Tibial nerve (tissue), 4 donors: Measurements from ENCODE around the gene ADGRG3. TPM values are rescaled to one million over a fixed set of nuclear protein-coding genes. Genes with fewer than 3 reads are reported as not detected.

Experiments used
- DNase-seq, 2 donors: peaks; one replicate each; pipeline ENCODE4 v3.0.0-alpha.2; 2019; ENCODE audit warnings: low spot score in 2 of 2
- H3K27ac ChIP-seq, 4 donors: fragments of 200-600 bp; sonication (generic) in 3 of 4; one replicate each; pipeline ENCODE4 v1.5.1; 2017 to 2019; ENCODE audit warnings: mild to moderate bottlenecking in 1 of 4
- H3K27me3 ChIP-seq, 2 donors: fragments of 200-600 bp; sonication (generic) in 1 of 2; one replicate each; pipeline versions ENCODE4 v1.5.1 to v1.6.0; 2017 to 2019
- H3K36me3 ChIP-seq, 3 donors: fragments of 200-600 bp; sonication (generic); one replicate each; pipeline ENCODE4 v1.5.1; 2018 to 2019
- H3K4me1 ChIP-seq, 4 donors: fragments of 200-600 bp; sonication (generic) in 3 of 4; one replicate each; pipeline ENCODE4 v1.5.1; 2017 to 2019
- H3K4me3 ChIP-seq, 4 donors: fragments of 200-600 bp; sonication (generic) in 3 of 4; one replicate each; pipeline ENCODE4 v1.5.1; 2017 to 2019; ENCODE audit warnings: mild to moderate bottlenecking in 1 of 4, moderate library complexity in 1 of 4
- H3K9me3 ChIP-seq, 4 donors: fragments of 200-600 bp; sonication (generic) in 3 of 4; one replicate each; pipeline ENCODE4 v1.5.1; 2017 to 2019
- EP300 ChIP-seq, 2 donors: sonication (generic); formaldehyde crosslinking; IDR thresholded peaks; one replicate each; pipeline ENCODE4 v1.6.1; 2017; ENCODE audit warnings: antibody characterized with exemption in 2 of 2, mild to moderate bottlenecking in 1 of 2
- POLR2A ChIP-seq, 2 donors: fragments of 450-650 bp; IDR thresholded peaks; one replicate each; pipeline ENCODE4 v1.6.1; 2017; ENCODE audit warnings: antibody characterized with exemption in 2 of 2, mild to moderate bottlenecking in 2 of 2, moderate library complexity in 2 of 2
- WGBS, 2 donors: methylation state at CpG; one replicate each; pipeline ENCODE4 v1.1.5; 2018; 5-methylcytosine and 5-hydroxymethylcytosine counted together
- total RNA-seq, 4 donors: library from RNA; depleted of rRNA; stranded (reverse); fragments of >200 nt; gene quantifications; one replicate each; pipeline ENCODE4 v1.1.0, GENCODE V29; 2016
- TF ChIP-seq, protein P1 (sequence below), 5 experiments: fragments of 200-600 bp in 3 of 5; fragments of 450-650 bp in 2 of 5; sonication (generic) in 3 of 5; IDR thresholded peaks; one replicate each; pipeline ENCODE4 v1.5.1; 2016 to 2019; ENCODE audit warnings: antibody characterized with exemption in 5 of 5, mild to moderate bottlenecking in 3 of 5, moderate library complexity in 2 of 5

ADGRG3 gene
- total RNA-seq, 4 donors from 2014 or later = 0.21 to 1.8 (median 0.90) TPM; not detected in 1

DNA sequence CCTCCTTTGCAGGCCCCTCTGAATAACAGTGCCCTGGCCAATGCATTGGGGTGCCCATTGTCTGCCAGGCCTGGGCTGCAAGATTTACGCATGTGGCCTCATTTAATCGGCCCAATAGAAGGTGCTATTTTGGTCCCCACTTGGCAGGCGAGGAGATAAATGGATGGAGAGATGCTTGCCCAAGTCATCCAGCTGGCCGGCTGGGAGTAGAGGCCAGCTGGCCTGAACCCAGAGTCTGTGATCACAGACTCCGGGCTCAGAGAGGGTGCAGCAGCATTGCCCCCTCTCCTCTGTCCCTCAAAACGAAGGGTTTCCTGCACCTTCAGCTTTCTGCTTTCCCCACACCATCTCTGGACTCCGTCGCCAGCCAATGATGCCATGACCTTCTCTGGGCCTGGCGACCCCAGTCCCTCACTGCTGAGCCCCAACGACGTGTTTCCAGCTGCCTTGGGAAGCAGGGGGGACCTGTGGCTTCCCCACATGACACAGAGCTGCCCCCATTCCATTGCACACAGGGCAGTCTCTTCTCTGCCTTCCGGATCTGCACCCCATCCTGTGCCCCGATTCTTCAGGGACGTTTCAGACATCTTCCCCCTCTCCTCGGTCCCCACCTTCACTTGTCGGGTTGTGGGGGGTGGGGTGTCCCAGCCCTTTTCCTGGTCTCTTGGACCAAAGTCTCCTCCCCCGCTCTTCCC, 43.2 kb upstream of the ADGRG3 start:
- no peak for DNase-seq

DNA sequence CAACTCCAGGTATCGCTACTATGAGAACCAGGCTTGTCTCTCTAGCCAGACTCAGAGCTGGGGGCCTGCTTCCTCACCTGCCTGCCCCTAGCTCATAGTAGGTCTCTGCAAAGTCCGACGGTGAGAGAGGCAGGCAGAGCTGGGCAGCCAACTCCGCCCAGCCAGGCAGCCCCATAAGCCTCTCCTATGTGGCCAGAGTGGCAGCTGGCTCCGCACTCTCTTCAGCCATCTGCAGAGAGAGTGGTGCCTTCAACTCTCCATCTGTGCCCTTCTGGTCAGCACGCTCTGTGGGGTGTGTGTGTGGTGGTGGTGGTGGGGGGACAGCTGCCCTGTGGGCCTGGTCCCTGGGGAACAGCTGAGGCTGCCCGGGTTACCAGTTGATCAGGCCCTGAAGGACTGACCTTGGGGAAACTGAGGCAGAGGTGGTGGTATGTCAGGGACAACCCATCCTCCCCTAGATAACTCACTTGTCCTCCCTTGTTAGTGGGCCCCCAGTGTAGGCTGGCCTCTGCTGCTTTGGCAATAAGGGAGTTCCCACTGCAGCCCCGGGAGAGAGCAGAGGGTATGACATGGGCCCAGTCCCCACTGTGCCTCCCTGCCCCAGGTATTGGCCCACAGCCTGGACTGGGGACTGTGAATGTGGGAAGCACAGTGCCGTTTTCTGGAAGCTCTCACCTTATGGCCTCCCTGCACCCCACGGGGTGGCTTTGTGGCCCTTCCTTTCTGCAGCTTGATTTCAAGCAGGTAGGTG, 41.5 kb upstream of the ADGRG3 start:
- Histone ChIP-seq H3K9me3 (no peaks in the 10 kb centered on the region), H3K27me3 (peaks cover 0 to 12% of the 10 kb centered on the region in 2 donors), H3K4me3 (no peak overlapping the region), H3K4me1 (peaks cover 0 to 71% (median 25%) of the 10 kb centered on the region in 4 donors), H3K36me3 (no peaks in the 10 kb centered on the region), H3K27ac (peak overlapping the region in 2 of 4 donors; percentile 86 to 95)
- no peak for TF ChIP-seq EP300 (IDR thresholded peaks at IDR 0.05)
- TF ChIP-seq POLR2A (IDR thresholded peaks at IDR 0.05) = no peak
- TF ChIP-seq, protein P1, sequence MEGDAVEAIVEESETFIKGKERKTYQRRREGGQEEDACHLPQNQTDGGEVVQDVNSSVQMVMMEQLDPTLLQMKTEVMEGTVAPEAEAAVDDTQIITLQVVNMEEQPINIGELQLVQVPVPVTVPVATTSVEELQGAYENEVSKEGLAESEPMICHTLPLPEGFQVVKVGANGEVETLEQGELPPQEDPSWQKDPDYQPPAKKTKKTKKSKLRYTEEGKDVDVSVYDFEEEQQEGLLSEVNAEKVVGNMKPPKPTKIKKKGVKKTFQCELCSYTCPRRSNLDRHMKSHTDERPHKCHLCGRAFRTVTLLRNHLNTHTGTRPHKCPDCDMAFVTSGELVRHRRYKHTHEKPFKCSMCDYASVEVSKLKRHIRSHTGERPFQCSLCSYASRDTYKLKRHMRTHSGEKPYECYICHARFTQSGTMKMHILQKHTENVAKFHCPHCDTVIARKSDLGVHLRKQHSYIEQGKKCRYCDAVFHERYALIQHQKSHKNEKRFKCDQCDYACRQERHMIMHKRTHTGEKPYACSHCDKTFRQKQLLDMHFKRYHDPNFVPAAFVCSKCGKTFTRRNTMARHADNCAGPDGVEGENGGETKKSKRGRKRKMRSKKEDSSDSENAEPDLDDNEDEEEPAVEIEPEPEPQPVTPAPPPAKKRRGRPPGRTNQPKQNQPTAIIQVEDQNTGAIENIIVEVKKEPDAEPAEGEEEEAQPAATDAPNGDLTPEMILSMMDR (IDR thresholded peaks at IDR 0.05) = no peak
- DNase-seq = no peak
- 75% methylated on average over 6 to 10 of the region's 10 CpGs for WGBS, 2 donors

More for the DNA sequence above, 43.2 kb upstream of the ADGRG3 start:
- Histone ChIP-seq H3K27ac (peak overlapping the region; percentile 29 to 95 (median 74)), H3K9me3 (no peaks in the 10 kb centered on the region), H3K4me3 (no peak overlapping the region), H3K27me3 (peaks cover 0 to 12% of the 10 kb centered on the region in 2 donors), H3K36me3 (no peaks in the 10 kb centered on the region), H3K4me1 (peaks cover 0 to 70% (median 21%) of the 10 kb centered on the region in 4 donors)
- 61 to 67% methylated on average over 17 of the region's 17 CpGs for WGBS, 2 donors
- no peak for TF ChIP-seq EP300 (IDR thresholded peaks at IDR 0.05)
- TF ChIP-seq, protein P1 (IDR thresholded peaks at IDR 0.05) = no peak
- TF ChIP-seq POLR2A (IDR thresholded peaks at IDR 0.05) = no peak

DNA sequence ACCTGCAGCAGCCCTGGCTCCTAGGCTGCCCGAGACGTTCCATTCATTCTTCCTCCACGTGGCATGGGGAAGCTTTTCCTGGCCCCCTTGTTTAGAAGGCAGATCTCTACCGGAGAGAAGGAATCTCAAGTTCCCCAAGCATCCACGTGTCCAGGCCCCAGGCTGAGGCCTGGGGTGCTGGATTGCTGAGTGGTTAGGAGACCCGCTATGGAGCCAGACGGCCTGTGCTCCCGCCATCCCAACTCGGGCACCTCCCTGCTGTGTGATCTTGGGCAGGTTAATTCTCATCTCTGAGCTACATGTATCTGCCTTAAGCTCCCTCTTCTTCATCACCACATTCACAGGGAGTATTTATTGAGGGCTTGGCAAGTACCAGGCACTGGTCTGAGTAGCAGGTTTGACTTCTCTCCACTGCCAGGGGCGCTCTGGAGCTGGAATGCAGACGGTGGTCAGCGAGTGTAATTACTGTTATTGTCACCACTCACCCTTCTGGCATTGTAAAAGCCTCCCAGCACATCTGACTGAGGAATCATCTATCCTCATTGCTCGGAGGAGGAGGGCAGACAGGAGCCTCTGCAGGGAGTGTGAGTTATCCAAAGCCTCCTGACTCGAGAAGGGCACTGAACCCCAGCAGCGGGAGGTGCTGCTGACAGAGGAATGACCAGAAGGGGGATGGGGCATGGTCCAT, 40.8 kb upstream of the ADGRG3 start:
- WGBS, 2 donors = 49% methylated on average over 14 to 15 of the region's 15 CpGs
- TF ChIP-seq EP300 (IDR thresholded peaks at IDR 0.05) = no peak
- TF ChIP-seq, protein P1 (IDR thresholded peaks at IDR 0.05) = no peak
- Histone ChIP-seq H3K27me3 (peaks cover 0 to 12% of the 10 kb centered on the region in 2 donors), H3K9me3 (no peaks in the 10 kb centered on the region), H3K4me1 (peaks cover 0 to 71% (median 26%) of the 10 kb centered on the region in 4 donors), H3K36me3 (no peaks in the 10 kb centered on the region), H3K4me3 (no peak overlapping the region), H3K27ac (peak overlapping the region in 3 of 4 donors; percentile 62 to 95 (median 86))
- DNase-seq = no peak

DNA sequence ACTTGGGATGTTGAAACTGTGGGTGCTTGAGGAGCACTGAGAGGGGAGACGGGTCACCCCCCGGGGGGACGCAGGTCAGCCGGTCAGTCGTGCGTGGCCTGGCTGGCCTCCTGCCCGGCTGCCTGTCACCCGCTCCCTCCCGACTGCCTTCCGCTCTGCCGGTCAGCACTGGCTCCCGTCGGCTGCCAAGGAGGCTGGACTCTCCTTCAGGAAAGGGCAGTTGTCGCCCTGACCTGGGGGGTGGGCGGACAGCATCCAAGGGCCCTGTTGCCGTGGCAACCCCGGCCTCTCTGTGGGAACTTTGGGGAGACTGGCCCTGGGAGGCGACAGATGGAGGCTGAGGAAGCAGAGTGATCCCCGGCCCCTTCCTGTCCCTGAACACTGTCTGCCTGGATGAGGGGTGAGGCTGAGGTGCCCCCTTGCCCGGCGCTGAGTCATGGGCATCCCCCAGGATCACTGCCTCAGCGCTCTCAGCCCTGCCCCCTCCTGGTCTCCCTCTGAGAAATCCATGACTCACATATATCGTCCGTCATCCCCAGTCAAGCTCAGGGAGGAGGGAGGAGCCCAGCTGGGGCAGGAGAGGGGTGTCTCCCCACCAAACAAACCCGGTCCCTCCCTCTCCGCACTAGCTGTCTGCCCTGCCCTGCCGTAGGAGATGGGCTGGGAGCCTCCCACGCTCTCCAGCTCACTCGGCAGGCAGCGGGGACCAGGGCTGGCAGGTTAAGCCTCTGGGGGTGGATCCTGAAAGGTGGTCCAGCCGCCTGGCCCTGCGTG, 39.9 kb upstream of the ADGRG3 start, which contains the start of gene ADGRG1:
Gene ADGRG1, plus strand, starts transcription at position 623 of the 774 bp plus-strand sequence. CDS start 21,658 bp downstream, outside the sequence.
- no peaks in the 10 kb centered on the region for H3K9me3 ChIP-seq
- H3K4me3 ChIP-seq = peak within 1 kb of the TSS; percentile 15 to 43 (median 32)
- H3K27ac ChIP-seq = peak within 1 kb of the TSS; percentile 47 to 95 (median 74)
- peaks cover 0 to 70% (median 21%) of the 10 kb centered on the region in 4 donors for H3K4me1 ChIP-seq
- WGBS, 2 donors = 1 to 6% methylated on average over 27 of the region's 32 CpGs
- peak; percentile 56 to 57 for DNase-seq
- H3K36me3 ChIP-seq = no peaks in the 10 kb centered on the region
- H3K27me3 ChIP-seq = peaks cover 0 to 12% of the 10 kb centered on the region in 2 donors
- TF ChIP-seq POLR2A (IDR thresholded peaks at IDR 0.05) = peak in 1 of 2 donors; percentile 47
- peak in 1 of 2 donors; percentile 71 for TF ChIP-seq EP300 (IDR thresholded peaks at IDR 0.05)
- TF ChIP-seq, protein P1 (IDR thresholded peaks at IDR 0.05) = peak in 1 of 5 experiments; percentile 14
